KG1 (cell line): Measurements from ENCODE around the gene SELENOH.

ENCODE experiments used
- DNase-seq: peaks from one replicate; lab custom pipeline; 2025; lab: John Stamatoyannopoulos, UW

Gene SELENOH

GRCh38 chr11:57746920-57747319 is 5.6 kb downstream of the SELENOH start:
- DNase-seq = no peak

- DNase-seq = no peak
Measured at GRCh38 chr11:57751176-57751575, 9.9 kb downstream of the SELENOH start.

GRCh38 chr11:57751676-57752253 is 10.5 kb downstream of the SELENOH start, which contains the start of gene BTBD18:
Gene BTBD18, minus strand, starts transcription at chr11:57751819. Its CDS starts 631 bp downstream, at chr11:57751188.
- no peak for DNase-seq

- DNase-seq = no peak
Measured at GRCh38 chr11:57752954-57753353, 11.7 kb downstream of the SELENOH start.

GRCh38 chr11:57758174-57758573 is 16.9 kb downstream of the SELENOH start:
- no peak for DNase-seq

- DNase-seq = no peak
Measured at GRCh38 chr11:57761301-57762234, 20.3 kb downstream of the SELENOH start, which contains the start of gene CTNND1. Gene CTNND1, plus strand, starts transcription at chr11:57761802. Its CDS starts 29,677 bp downstream, at chr11:57791479.

- DNase-seq = no peak
Measured at GRCh38 chr11:57762235-57762861, 21.1 kb downstream of the SELENOH start.

- no peak for DNase-seq
Measured at GRCh38 chr11:57763568-57763967, 22.3 kb downstream of the SELENOH start.

- DNase-seq = no peak
Measured at GRCh38 chr11:57764021-57764420, 22.7 kb downstream of the SELENOH start.

GRCh38 chr11:57764566-57764965 is 23.3 kb downstream of the SELENOH start:
- no peak for DNase-seq

GRCh38 chr11:57764972-57765371 is 23.7 kb downstream of the SELENOH start:
- DNase-seq = no peak

- no peak for DNase-seq
Measured at GRCh38 chr11:57770793-57771192, 29.5 kb downstream of the SELENOH start.

- DNase-seq = no peak
Measured at GRCh38 chr11:57771365-57771764, 30.1 kb downstream of the SELENOH start.

GRCh38 chr11:57772562-57772961 is 31.3 kb downstream of the SELENOH start:
- DNase-seq = no peak

GRCh38 chr11:57773026-57773598 is 31.8 kb downstream of the SELENOH start:
- no peak for DNase-seq

- no peak for DNase-seq
Measured at GRCh38 chr11:57775491-57775890, 34.2 kb downstream of the SELENOH start.

- DNase-seq = no peak
Measured at GRCh38 chr11:57776031-57776521, 34.8 kb downstream of the SELENOH start.

- DNase-seq = no peak
Measured at GRCh38 chr11:57776577-57777210, 35.4 kb downstream of the SELENOH start.

- no peak for DNase-seq
Measured at GRCh38 chr11:57777969-57778317, 36.7 kb downstream of the SELENOH start.

- DNase-seq = no peak
Measured at GRCh38 chr11:57778318-57779037, 37.2 kb downstream of the SELENOH start.

- DNase-seq = no peak
Measured at GRCh38 chr11:57779276-57779675, 38.0 kb downstream of the SELENOH start.
